Smooth muscle cell (in vitro differentiated cells): ENCODE measurements around the gene SFI1. TPM values are rescaled to one million over a fixed set of nuclear protein-coding genes. Genes with fewer than 3 reads are reported as not detected.

Source experiments
- DNase-seq: peaks from one replicate; lab custom pipeline; 2025; ENCODE audit not compliant: unreplicated experiment; lab: John Stamatoyannopoulos, UW
- H2AFZ ChIP-seq: fragments of 200-600 bp; sonication (generic); 2 replicates; pipeline ENCODE4 v1.6.0; 2016; ENCODE audit warnings: antibody characterized with exemption, low read depth, mild to moderate bottlenecking
- H3F3A ChIP-seq: fragments of 200-600 bp; sonication (generic); 2 replicates; pipeline ENCODE4 v1.6.0; 2017; ENCODE audit warnings: antibody characterized with exemption, low read depth
- H3K27ac ChIP-seq: fragments of 200-600 bp; sonication (generic); 2 replicates; pipeline ENCODE4 v1.5.1; 2016; ENCODE audit warnings: low read depth, mild to moderate bottlenecking
- H3K27me3 ChIP-seq: fragments of 200-600 bp; sonication (generic); 2 replicates; pipeline ENCODE4 v1.6.1; 2016; ENCODE audit warnings: low read depth, mild to moderate bottlenecking
- H3K36me3 ChIP-seq: fragments of 200-600 bp; sonication (generic); 2 replicates; pipeline ENCODE4 v1.5.1; 2016; ENCODE audit warnings: low read depth
- H3K4me1 ChIP-seq: fragments of 200-600 bp; sonication (generic); 2 replicates; pipeline ENCODE4 v1.5.1; 2016; ENCODE audit warnings: low read depth
- H3K4me2 ChIP-seq: fragments of 200-600 bp; sonication (generic); 2 replicates; pipeline ENCODE4 v1.6.0; 2016; ENCODE audit warnings: mild to moderate bottlenecking
- H3K4me3 ChIP-seq: fragments of 200-600 bp; sonication (generic); 2 replicates; pipeline ENCODE4 v1.5.1; 2016; ENCODE audit warnings: mild to moderate bottlenecking
- H3K79me2 ChIP-seq: fragments of 200-600 bp; sonication (generic); 2 replicates; pipeline ENCODE4 v1.6.0; 2016; ENCODE audit warnings: low read depth, mild to moderate bottlenecking
- H3K9ac ChIP-seq: fragments of 200-600 bp; sonication (generic); 2 replicates; pipeline ENCODE4 v1.6.0; 2016; ENCODE audit warnings: low read depth
- H3K9me3 ChIP-seq: fragments of 200-600 bp; sonication (generic); replicated peaks from 2 replicates; pipeline ENCODE4 v1.5.1; 2016; ENCODE audit warnings: low read depth
- H4K20me1 ChIP-seq: fragments of 200-600 bp; sonication (generic); 2 replicates; pipeline ENCODE4 v1.6.0; 2016; ENCODE audit warnings: low read depth
- CTCF ChIP-seq: fragments of 200-600 bp; sonication (generic); IDR thresholded peaks from 2 replicates; pipeline ENCODE4 v1.5.1; 2017; ENCODE audit warnings: borderline replicate concordance, mild to moderate bottlenecking, antibody characterized with exemption; ENCODE audit not compliant: insufficient read depth, poor library complexity, severe bottlenecking
- WGBS: methylation state at CpG from one replicate; pipeline ENCODE4 v1.1.7; 2016; ENCODE audit warnings: low lambda C conversion rate; 5-methylcytosine and 5-hydroxymethylcytosine counted together
- polyA plus RNA-seq: library from polyadenylated mRNA; unstranded; fragments of >200 nt; fragmentation: Nextera tagmentation; extraction: Ambion mirVana; gene quantifications from 2 replicates; pipeline ENCODE4 v1.2.1, GENCODE V29; 2016
- total RNA-seq: library from RNA; depleted of rRNA; stranded (reverse); fragments of >200 nt; gene quantifications from 2 replicates; pipeline ENCODE4 v1.2.3, GENCODE V29; 2014

Gene SFI1
- total and polyA plus RNA-seq, 2 experiments from 2014 or later, result 8.7 to 26.9 TPM

- no peak for TF ChIP-seq CTCF
Measured at GRCh38 chr22:31577711-31578110, 81.4 kb downstream of the SFI1 start.

GRCh38 chr22:31578171-31578570 lies 81.8 kb downstream of the SFI1 start:
- 94% methylated on average over 5 of the region's 5 CpGs for WGBS
- DNase-seq, result no peak
- no peaks in the 10 kb centered on the region for H3F3A ChIP-seq
- H3K4me3 ChIP-seq, result no peak overlapping the region
- no peaks in the 10 kb centered on the region for H3K36me3 ChIP-seq
- H3K4me2 ChIP-seq, result no peak overlapping the region
- H3K27ac ChIP-seq, result no peak overlapping the region
- H2AFZ ChIP-seq, result no peak overlapping the region
- no peaks in the 10 kb centered on the region for H3K4me1 ChIP-seq
- no peaks in the 10 kb centered on the region for H3K9me3 ChIP-seq
- H3K79me2 ChIP-seq, result no peaks in the 10 kb centered on the region
- H4K20me1 ChIP-seq, result no peaks in the 10 kb centered on the region
- H3K9ac ChIP-seq, result no peak overlapping the region
- TF ChIP-seq CTCF, result no peak
- H3K27me3 ChIP-seq, result no peaks in the 10 kb centered on the region

More at GRCh38 chr22:31577711-31578110, 81.4 kb downstream of the SFI1 start:
- Histone ChIP-seq H3K27me3 (no peaks in the 10 kb centered on the region), H3K36me3 (no peaks in the 10 kb centered on the region), H3K27ac (no peak overlapping the region), H2AFZ (no peak overlapping the region), H3K4me2 (no peak overlapping the region), H3F3A (no peaks in the 10 kb centered on the region), H3K79me2 (no peaks in the 10 kb centered on the region), H3K4me1 (no peaks in the 10 kb centered on the region), H3K4me3 (no peak overlapping the region), H3K9ac (no peak overlapping the region), H4K20me1 (no peaks in the 10 kb centered on the region), H3K9me3 (no peaks in the 10 kb centered on the region)
- 89% methylated on average over 5 of the region's 5 CpGs for WGBS
- DNase-seq, result no peak

- Histone ChIP-seq H3K27me3 (no peaks in the 10 kb centered on the region), H3K36me3 (no peaks in the 10 kb centered on the region), H2AFZ (no peak overlapping the region), H3K79me2 (no peaks in the 10 kb centered on the region), H3K9me3 (no peaks in the 10 kb centered on the region), H3K4me1 (no peaks in the 10 kb centered on the region), H3F3A (no peaks in the 10 kb centered on the region), H3K4me2 (no peak overlapping the region), H3K9ac (no peak overlapping the region), H3K4me3 (no peak overlapping the region), H3K27ac (no peak overlapping the region), H4K20me1 (no peaks in the 10 kb centered on the region)
- DNase-seq, result no peak
- no peak for TF ChIP-seq CTCF
- 83% methylated on average over 1 of the region's 1 CpG for WGBS
Measured at GRCh38 chr22:31579835-31580242, 83.5 kb downstream of the SFI1 start.

GRCh38 chr22:31583861-31584485 lies 87.6 kb downstream of the SFI1 start:
- Histone ChIP-seq H3K79me2 (no peaks in the 10 kb centered on the region), H3K4me2 (peak overlapping the region; percentile 7)
- TF ChIP-seq CTCF, result no peak

More at GRCh38 chr22:31583861-31584485, 87.6 kb downstream of the SFI1 start:
- Histone ChIP-seq H3F3A (peaks cover 12% of the 10 kb centered on the region), H3K36me3 (no peaks in the 10 kb centered on the region), H3K9me3 (no peaks in the 10 kb centered on the region), H3K4me1 (peaks cover 7% of the 10 kb centered on the region), H3K4me3 (no peak overlapping the region), H3K27me3 (no peaks in the 10 kb centered on the region), H4K20me1 (no peaks in the 10 kb centered on the region), H3K27ac (peak overlapping the region; percentile 95), H2AFZ (no peak overlapping the region), H3K9ac (no peak overlapping the region)
- 72% methylated on average over 3 of the region's 3 CpGs for WGBS
- DNase-seq, result no peak
